Tibial artery (tissue), 4 donors: ENCODE results near the gene OR4D6.
A peak's percentile ranks its signal among the peaks of the same experiment; 100 is the strongest.

Experiments
- DNase-seq, 2 donors: peaks; one replicate each; pipeline ENCODE4 v3.0.0-alpha.2; 2019
- H3K27ac ChIP-seq, 2 donors: fragments of 200-600 bp; sonication (generic) in 1 of 2; 1 replicate in 1 of 2; 2 replicates in 1 of 2; pipeline ENCODE4 v1.5.1; 2018 to 2019; ENCODE audit warnings: mild to moderate bottlenecking in 1 of 2
- H3K27me3 ChIP-seq, 2 donors: fragments of 200-600 bp; sonication (generic) in 1 of 2; one replicate each; pipeline versions ENCODE4 v1.5.1 to v1.6.0; 2016 to 2019
- H3K36me3 ChIP-seq, 3 donors: fragments of 200-600 bp; sonication (generic) in 2 of 3; one replicate each; pipeline ENCODE4 v1.5.1; 2016 to 2019; ENCODE audit warnings: mild to moderate bottlenecking in 2 of 3
- H3K4me1 ChIP-seq, 4 donors: fragments of 200-600 bp; sonication (generic) in 2 of 4; 1 replicate in 3 of 4; 2 replicates in 1 of 4; pipeline ENCODE4 v1.5.1; 2016 to 2019
- H3K4me3 ChIP-seq, 2 donors: fragments of 200-600 bp; sonication (generic) in 1 of 2; 1 replicate in 1 of 2; 2 replicates in 1 of 2; pipeline ENCODE4 v1.5.1; 2018 to 2019; ENCODE audit warnings: mild to moderate bottlenecking in 2 of 2
- H3K9me3 ChIP-seq, 3 donors: fragments of 200-600 bp; sonication (generic) in 1 of 3; one replicate each; pipeline ENCODE4 v1.5.1; 2016 to 2019
- intact Hi-C: fragments of 100-400 bp; cut with DNase I; formaldehyde crosslinking; loops from one replicate; pipeline ENCODE4 v1.15.0; 2023; ENCODE audit warnings: low total_unique reads
- TF ChIP-seq, protein P1 (sequence below), 2 experiments: fragments of 200-600 bp in 1 of 2; fragments of 450-650 bp in 1 of 2; IDR thresholded peaks; one replicate each; pipeline ENCODE4 v1.5.1; 2017 to 2019; ENCODE audit warnings: antibody characterized with exemption in 2 of 2, mild to moderate bottlenecking in 1 of 2, moderate library complexity in 1 of 2

Gene OR4D6

DNA sequence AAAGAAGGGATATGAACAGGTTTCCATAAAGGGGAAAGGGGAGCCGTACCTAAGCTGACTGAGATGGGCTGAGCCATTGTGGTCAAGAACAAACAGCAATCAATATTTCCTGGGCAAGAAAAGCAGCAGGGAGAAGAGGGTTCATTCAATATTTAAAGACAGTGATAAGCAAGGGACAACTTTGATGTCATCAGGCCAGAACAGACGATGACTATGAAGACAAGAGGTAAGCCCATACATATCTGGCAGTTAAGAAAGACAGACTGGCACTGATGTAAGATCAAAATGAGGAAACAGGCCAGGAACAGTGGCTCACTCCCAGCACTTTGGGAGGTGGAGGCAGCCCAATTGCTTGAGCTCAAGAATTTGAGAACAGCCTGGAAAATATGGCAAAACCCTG lies 32.9 kb upstream of the OR4D6 start:
- TF ChIP-seq, protein P1, sequence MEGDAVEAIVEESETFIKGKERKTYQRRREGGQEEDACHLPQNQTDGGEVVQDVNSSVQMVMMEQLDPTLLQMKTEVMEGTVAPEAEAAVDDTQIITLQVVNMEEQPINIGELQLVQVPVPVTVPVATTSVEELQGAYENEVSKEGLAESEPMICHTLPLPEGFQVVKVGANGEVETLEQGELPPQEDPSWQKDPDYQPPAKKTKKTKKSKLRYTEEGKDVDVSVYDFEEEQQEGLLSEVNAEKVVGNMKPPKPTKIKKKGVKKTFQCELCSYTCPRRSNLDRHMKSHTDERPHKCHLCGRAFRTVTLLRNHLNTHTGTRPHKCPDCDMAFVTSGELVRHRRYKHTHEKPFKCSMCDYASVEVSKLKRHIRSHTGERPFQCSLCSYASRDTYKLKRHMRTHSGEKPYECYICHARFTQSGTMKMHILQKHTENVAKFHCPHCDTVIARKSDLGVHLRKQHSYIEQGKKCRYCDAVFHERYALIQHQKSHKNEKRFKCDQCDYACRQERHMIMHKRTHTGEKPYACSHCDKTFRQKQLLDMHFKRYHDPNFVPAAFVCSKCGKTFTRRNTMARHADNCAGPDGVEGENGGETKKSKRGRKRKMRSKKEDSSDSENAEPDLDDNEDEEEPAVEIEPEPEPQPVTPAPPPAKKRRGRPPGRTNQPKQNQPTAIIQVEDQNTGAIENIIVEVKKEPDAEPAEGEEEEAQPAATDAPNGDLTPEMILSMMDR (IDR thresholded peaks at IDR 0.05): no peak
- no peak overlapping the region for H3K27ac ChIP-seq
- H3K4me1 ChIP-seq: no peaks in the 10 kb centered on the region
- intact Hi-C loops: no loop called here
- H3K36me3 ChIP-seq: no peaks in the 10 kb centered on the region
- no peak overlapping the region for H3K4me3 ChIP-seq
- no peaks in the 10 kb centered on the region for H3K9me3 ChIP-seq
- no peaks in the 10 kb centered on the region for H3K27me3 ChIP-seq
- no peak for DNase-seq

DNA sequence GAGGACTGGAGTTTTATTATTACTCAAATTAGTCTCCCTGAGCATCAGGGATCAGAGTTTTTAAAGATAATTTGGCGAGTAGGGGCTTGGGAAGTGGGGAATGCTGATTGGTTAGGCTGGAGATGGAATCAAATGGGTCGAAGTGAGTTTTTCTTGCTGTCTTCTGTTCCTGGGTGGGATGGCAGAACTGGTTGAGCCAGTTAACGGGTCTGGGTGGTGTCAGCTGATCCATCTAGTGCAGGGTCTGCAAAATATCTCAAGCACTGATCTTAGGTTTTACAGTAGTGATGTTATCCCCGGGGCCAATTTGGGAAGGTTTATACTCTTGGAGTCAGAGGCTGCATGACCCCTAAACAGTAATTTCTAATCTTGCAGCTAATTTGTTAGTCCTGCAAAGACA lies 31.6 kb upstream of the OR4D6 start:
- H3K27me3 ChIP-seq: no peaks in the 10 kb centered on the region
- intact Hi-C loops: no loop called here
- H3K27ac ChIP-seq: no peak overlapping the region
- H3K9me3 ChIP-seq: no peaks in the 10 kb centered on the region
- no peaks in the 10 kb centered on the region for H3K4me1 ChIP-seq
- DNase-seq: no peak
- TF ChIP-seq, protein P1 (IDR thresholded peaks at IDR 0.05): no peak
- H3K36me3 ChIP-seq: no peaks in the 10 kb centered on the region
- H3K4me3 ChIP-seq: no peak overlapping the region

DNA sequence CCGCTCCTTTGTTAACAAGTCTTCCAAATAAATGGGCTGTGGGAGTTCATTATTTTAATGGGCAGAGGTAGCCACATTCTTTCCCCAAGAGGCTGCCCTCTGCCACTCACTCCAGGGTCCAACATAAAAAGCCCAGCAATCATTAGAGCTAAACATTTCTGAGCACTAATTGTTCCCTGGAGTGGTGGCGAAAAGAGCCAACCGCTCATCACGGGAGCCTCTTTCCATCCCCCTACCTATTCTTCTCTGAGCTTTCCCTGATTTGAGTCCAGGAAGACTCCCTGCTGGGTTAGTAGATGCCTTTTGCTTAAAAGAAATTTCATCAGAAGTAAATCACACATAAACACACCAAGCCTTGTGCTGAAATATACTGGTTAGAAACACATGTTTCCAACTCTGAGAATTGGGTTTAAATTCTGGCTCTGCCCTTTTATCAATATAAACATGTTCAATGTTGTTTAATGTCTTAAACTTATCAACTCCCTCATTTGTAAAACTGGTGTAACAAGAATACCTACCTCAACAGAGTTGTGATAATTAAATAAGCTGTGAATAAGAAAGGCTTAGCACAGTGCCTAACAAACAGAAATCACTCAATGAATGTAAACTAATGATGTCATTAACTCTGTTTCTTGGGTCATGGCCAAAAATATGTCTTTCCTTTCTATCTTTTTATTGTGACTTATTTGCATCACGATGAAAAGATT lies 30.2 kb upstream of the OR4D6 start, which contains the start of gene OR5A2:
TSS of gene OR5A2 (minus strand) at position 53 of the 707 bp plus-strand sequence. CDS start 3,460 bp downstream, outside the sequence.
- no peaks in the 10 kb centered on the region for H3K36me3 ChIP-seq
- no peak within 1 kb of the TSS for H3K27ac ChIP-seq
- intact Hi-C loops: no loop called here
- no peak within 1 kb of the TSS for H3K4me3 ChIP-seq
- H3K4me1 ChIP-seq: no peaks in the 10 kb centered on the region
- H3K27me3 ChIP-seq: no peaks in the 10 kb centered on the region
- no peak for DNase-seq
- TF ChIP-seq, protein P1 (IDR thresholded peaks at IDR 0.05): no peak
- H3K9me3 ChIP-seq: no peaks in the 10 kb centered on the region

DNA sequence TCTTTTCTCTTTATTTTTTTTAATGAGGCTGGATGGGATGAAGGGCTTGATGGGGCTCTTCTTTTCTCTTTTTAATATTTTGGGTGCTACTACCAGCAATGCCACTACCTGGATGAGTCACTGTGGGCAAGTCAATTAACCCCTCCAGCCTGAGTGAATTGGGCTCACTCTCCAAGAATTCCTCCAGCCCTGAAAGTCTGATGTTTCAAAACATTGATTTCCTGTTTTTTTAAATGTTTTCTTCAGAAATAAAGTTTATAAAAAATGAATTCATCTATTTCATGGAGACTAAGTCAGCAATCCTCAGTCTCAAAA lies 29.7 kb upstream of the OR4D6 start:
- H3K4me1 ChIP-seq: no peaks in the 10 kb centered on the region
- H3K36me3 ChIP-seq: no peaks in the 10 kb centered on the region
- DNase-seq: no peak
- no peaks in the 10 kb centered on the region for H3K9me3 ChIP-seq
- TF ChIP-seq, protein P1 (IDR thresholded peaks at IDR 0.05): no peak
- H3K4me3 ChIP-seq: no peak overlapping the region
- intact Hi-C loops: no loop called here
- H3K27ac ChIP-seq: no peak overlapping the region
- no peaks in the 10 kb centered on the region for H3K27me3 ChIP-seq

DNA sequence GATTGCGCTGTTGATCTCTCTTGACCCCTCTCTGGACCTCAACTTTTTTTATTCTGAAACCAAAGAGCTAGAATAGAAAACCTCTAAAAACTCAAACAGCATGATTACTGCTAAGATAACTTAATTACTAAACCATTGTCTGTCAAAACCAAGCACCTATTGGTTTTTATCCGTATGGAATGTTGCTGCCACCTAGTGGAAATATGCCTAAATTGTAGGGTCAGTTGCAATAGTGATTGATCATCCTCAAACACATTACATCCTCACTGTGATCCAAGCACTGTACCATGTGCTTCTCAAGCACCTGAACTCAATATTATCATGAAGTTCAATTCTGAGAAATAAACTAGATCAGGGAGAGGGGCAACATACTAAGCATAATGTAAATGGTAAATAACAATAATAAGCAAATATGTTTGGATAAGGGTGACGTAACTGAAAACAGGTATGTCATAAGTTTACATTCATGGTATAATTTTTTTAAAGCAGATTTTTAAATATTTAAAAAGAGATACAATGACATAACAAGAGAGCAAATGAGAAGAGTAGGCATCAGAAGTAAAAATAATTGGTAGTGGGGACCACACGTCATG lies 26.7 kb upstream of the OR4D6 start:
- intact Hi-C loops: no loop called here
- Histone ChIP-seq H3K36me3 (no peaks in the 10 kb centered on the region), H3K27me3 (no peaks in the 10 kb centered on the region), H3K27ac (no peak overlapping the region), H3K9me3 (no peaks in the 10 kb centered on the region), H3K4me3 (no peak overlapping the region), H3K4me1 (no peaks in the 10 kb centered on the region)
- TF ChIP-seq, protein P1 (IDR thresholded peaks at IDR 0.05): peak; percentile 29 to 41
- no peak for DNase-seq
